Measurements from ENCODE around the gene GNG2. TPM values are rescaled to one million over a fixed set of nuclear protein-coding genes. Genes with fewer than 3 reads are reported as not detected.

GNG2 gene
- total RNA-seq, 1 experiment from 2014 or later, result 0.23 TPM

- Histone ChIP-seq H3K27me3 (ENCODE audit: control insufficient read depth, insufficient read depth, low read length) (no peaks in the 10 kb centered on the region), H3K4me3 (ENCODE audit: low read depth in 2 of 2, low read length in 2 of 2) (no peak overlapping the region), H3K9me3 (ENCODE audit: control insufficient read depth, insufficient read depth, low read depth, low read length) (no peaks in the 10 kb centered on the region), H3K4me1 (ENCODE audit: control insufficient read depth, insufficient read depth, low read length) (no peaks in the 10 kb centered on the region), H3K36me3 (ENCODE audit: control insufficient read depth, insufficient read depth, low read length) (no peaks in the 10 kb centered on the region), H3K27ac (ENCODE audit: low read length) (no peak overlapping the region)
- BruUV-seq (replicated peaks), result no TSS peak
- intact Hi-C loops (cut with micrococcal nuclease; ENCODE audit: unreplicated experiment) (no loop called here), in situ Hi-C loops (cut with HindIII; ENCODE audit: low pct_unique_long_range_greater_than_20kb, low sequenced_read_pairs) (no loop called here)
- ATAC-seq (no peak), DNase-seq (ENCODE audit: low read depth, low spot score) (no peak)
- TF ChIP-seq SIN3A (IDR thresholded peaks at IDR 0.05; ENCODE audit: borderline replicate concordance, insufficient read depth, low read depth, low read length) (no peak), TCF7L2 (IDR thresholded peaks at IDR 0.05; ENCODE audit: low read depth, low read length) (no peak), CTCF (IDR thresholded peaks at IDR 0.05) (no peak), REST (IDR thresholded peaks at IDR 0.05; ENCODE audit: insufficient read depth in 1 of 2, low read depth in 2 of 2, low read length in 1 of 2) (no peak), POLR2AphosphoS5 (IDR thresholded peaks at IDR 0.05; ENCODE audit: low read depth, low read length) (no peak)
- CTCF ChIA-PET, result no interaction called here
- POLR2A ChIA-PET, result no interaction called here
These were observed 9.1 kb downstream of the GNG2 start for GRCh38 chr14:51869411-51870100.

GRCh38 chr14:51870606-51871005, 10.2 kb downstream of the GNG2 start:
- no peak for ATAC-seq
- intact Hi-C loops (cut with micrococcal nuclease; ENCODE audit: unreplicated experiment), result no loop called here
- no TSS peak for BruUV-seq (replicated peaks)
- no peaks in the 10 kb centered on the region for H3K27me3 ChIP-seq (ENCODE audit: control insufficient read depth, insufficient read depth, low read length)
- in situ Hi-C loops (cut with HindIII; ENCODE audit: low pct_unique_long_range_greater_than_20kb, low sequenced_read_pairs), result no loop called here
- H3K9me3 ChIP-seq (ENCODE audit: control insufficient read depth, insufficient read depth, low read depth, low read length), result no peaks in the 10 kb centered on the region
- no peaks in the 10 kb centered on the region for H3K4me1 ChIP-seq (ENCODE audit: control insufficient read depth, insufficient read depth, low read length)
- no peak overlapping the region for H3K4me3 ChIP-seq (ENCODE audit: low read depth in 2 of 2, low read length in 2 of 2)
- POLR2A ChIA-PET, result no interaction called here
- DNase-seq (ENCODE audit: low read depth, low spot score), result no peak
- no peak overlapping the region for H3K27ac ChIP-seq (ENCODE audit: low read length)
- H3K36me3 ChIP-seq (ENCODE audit: control insufficient read depth, insufficient read depth, low read length), result no peaks in the 10 kb centered on the region
- CTCF ChIA-PET, result no interaction called here
- no peak for TF ChIP-seq CTCF (IDR thresholded peaks at IDR 0.05)
- no peak for TF ChIP-seq SIN3A (IDR thresholded peaks at IDR 0.05; ENCODE audit: borderline replicate concordance, insufficient read depth, low read depth, low read length)
- no peak for TF ChIP-seq POLR2AphosphoS5 (IDR thresholded peaks at IDR 0.05; ENCODE audit: low read depth, low read length)
- TF ChIP-seq REST (IDR thresholded peaks at IDR 0.05; ENCODE audit: insufficient read depth in 1 of 2, low read depth in 2 of 2, low read length in 1 of 2), result no peak
- TF ChIP-seq TCF7L2 (IDR thresholded peaks at IDR 0.05; ENCODE audit: low read depth, low read length), result no peak

All from Panc1 (cell line).